ENCODE measurements around the gene JARID2.

The JARID2 gene

DNA sequence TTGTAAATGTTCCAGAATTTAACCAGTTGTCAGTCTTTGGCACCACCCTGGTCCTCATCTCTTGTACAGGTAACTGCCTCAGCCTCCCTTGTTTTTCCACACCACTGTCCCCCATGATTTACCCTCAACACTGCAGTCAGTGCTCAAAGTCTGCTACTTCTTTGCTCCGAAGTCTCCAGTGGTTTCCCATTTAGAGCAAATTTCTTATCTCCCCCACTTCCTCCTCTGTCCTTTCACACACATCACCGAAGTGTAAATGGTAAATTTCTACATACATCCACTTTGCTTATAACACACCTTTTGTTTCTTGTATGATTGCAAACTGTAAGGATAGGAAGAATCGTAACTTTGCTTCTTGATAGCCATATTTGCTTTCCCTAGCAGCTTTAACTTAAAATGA, 115.3 kb downstream of the JARID2 start:
- peaks cover 5% of the 10 kb centered on the region; the same call in 1 of the 2 replicates for H3K36me3 ChIP-seq (ENCODE audit: control insufficient read depth, insufficient read depth, low read length)
- H3K4me3 ChIP-seq (ENCODE audit: low read depth, low read length): no peak overlapping the region
- H3K9me3 ChIP-seq (ENCODE audit: control insufficient read depth, insufficient read depth, low read depth, low read length): no peaks in the 10 kb centered on the region
- peaks cover 92% of the 10 kb centered on the region for H3K4me1 ChIP-seq (ENCODE audit: control insufficient read depth, insufficient read depth, low read length)
- H3K27me3 ChIP-seq (ENCODE audit: control insufficient read depth, insufficient read depth, low read length): no peaks in the 10 kb centered on the region
- H3K27ac ChIP-seq (ENCODE audit: low read depth, low read length): no peak overlapping the region
- no peak overlapping the region for H3K9ac ChIP-seq (ENCODE audit: low read length)

DNA sequence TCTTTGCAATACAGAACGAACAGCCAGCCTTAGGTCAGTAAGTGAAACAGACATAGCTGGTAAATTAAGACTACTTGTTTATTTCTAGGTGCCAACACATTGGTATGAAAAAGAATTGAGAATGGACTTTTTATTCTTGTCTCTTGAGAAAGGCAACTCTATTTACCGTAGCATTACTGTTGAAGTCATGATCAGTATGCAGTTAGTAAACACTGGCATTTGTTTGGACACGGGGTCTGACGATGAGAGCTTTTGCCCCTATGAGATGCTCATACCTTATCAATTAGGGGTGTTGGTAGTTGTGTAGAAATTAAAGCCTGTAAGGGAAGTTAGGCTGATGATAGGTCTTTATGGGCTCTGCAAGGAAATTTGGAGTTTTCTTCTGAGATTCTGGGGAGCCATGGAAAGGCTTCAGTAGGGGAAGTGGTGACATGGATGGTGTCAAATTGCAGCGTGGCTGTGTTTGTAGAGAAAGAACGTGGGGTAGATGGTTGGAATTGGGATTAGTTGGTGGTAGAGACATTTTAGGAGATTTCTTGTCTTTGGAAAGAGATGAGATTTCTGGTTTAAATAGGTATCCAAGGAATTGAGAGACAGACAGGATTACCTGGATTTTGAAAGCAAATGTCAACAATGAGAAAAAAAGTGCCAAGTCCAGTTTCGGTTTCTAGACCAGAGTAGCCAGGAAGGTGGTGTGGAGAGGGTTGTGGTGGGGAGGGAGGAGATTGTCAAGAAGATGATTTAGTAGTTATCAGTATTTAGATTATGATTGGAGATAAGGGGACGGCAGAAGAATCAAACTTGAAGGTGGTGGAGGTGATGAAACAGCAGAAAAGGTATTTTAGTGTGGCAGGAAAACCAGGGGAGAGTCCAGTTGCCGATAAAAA, 116.6 kb downstream of the JARID2 start:
- Histone ChIP-seq H3K4me1 (ENCODE audit: control insufficient read depth, insufficient read depth, low read length) (peaks cover 88% of the 10 kb centered on the region), H3K36me3 (ENCODE audit: control insufficient read depth, insufficient read depth, low read length) (peaks cover 5% of the 10 kb centered on the region; the same call in 1 of the 2 replicates), H3K4me3 (ENCODE audit: low read depth, low read length) (no peak overlapping the region)

DNA sequence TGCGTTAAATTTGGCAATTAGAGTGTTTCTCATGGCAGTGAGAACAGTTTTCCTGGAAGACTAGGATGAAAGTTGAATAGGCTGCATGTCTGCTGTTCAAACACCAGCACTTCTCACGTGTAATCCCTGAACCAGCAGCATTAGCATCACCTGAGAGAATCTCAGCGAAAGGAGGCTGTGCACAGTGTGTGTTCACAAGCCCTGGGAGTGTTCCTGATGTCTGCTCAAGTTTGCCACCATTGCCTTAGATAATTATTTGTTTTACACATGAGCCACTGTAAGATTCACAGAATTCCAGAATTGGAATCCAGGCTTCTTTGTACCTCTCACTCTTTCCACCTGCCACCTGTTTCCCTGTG, 117.3 kb downstream of the JARID2 start:
- Histone ChIP-seq H3K4me1 (ENCODE audit: control insufficient read depth, insufficient read depth, low read length) (peaks cover 85% of the 10 kb centered on the region), H3K36me3 (ENCODE audit: control insufficient read depth, insufficient read depth, low read length) (peaks cover 5% of the 10 kb centered on the region; the same call in 1 of the 2 replicates), H3K9me3 (ENCODE audit: control insufficient read depth, insufficient read depth, low read depth, low read length) (no peaks in the 10 kb centered on the region), H3K9ac (ENCODE audit: low read length) (no peak overlapping the region), H3K4me3 (ENCODE audit: low read depth, low read length) (no peak overlapping the region), H3K27me3 (ENCODE audit: control insufficient read depth, insufficient read depth, low read length) (no peaks in the 10 kb centered on the region), H3K27ac (ENCODE audit: low read depth, low read length) (no peak overlapping the region)

More for the DNA sequence above, 116.6 kb downstream of the JARID2 start:
- Histone ChIP-seq H3K27me3 (ENCODE audit: control insufficient read depth, insufficient read depth, low read length) (no peaks in the 10 kb centered on the region), H3K27ac (ENCODE audit: low read depth, low read length) (no peak overlapping the region), H3K9ac (ENCODE audit: low read length) (no peak overlapping the region), H3K9me3 (ENCODE audit: control insufficient read depth, insufficient read depth, low read depth, low read length) (no peaks in the 10 kb centered on the region)

DNA sequence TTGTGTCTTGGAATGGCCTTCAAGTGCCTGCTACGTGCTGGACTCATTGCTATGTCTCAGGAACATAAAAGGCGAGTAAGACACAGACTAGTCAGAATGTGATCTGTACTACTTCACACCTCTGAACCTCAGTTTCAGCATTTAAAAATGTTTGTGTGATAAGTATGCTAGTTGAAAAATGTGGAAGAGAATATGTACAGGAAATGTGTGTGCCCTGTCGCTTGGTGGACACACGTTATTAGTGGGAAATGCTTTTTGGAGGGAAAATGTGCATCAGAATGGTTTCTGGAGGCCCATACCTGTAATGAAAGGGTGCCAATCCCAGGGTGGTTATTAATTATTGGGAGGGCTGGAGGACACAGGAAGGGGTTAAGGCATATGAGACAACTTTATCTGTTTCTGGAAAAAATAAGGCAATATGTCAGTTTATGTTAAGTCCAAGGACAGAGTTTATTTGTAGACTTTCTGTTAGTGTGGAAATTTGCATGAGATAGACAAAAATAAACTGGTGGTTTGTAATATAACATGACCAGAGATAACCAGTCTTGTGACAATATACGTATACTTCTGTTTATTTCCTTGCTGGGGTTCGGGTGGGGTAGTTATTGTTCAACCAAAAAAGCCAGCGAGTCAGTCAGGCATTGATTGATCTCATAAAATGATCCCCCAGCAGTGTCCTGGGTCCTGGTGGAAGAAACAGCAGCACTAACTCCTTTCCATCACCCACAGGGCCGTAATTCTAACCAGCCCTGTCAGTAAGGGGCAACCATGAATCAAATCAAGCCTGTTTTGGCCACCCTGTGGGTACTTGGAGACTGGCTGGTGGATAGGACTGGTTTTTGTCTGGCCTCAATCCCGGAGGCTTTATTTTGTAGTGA, 117.9 kb downstream of the JARID2 start:
- H3K27ac ChIP-seq (ENCODE audit: low read depth, low read length): no peak overlapping the region
- H3K9me3 ChIP-seq (ENCODE audit: control insufficient read depth, insufficient read depth, low read depth, low read length): no peaks in the 10 kb centered on the region
- peaks cover 8% of the 10 kb centered on the region; the same call in 1 of the 2 replicates for H3K36me3 ChIP-seq (ENCODE audit: control insufficient read depth, insufficient read depth, low read length)
- no peak overlapping the region for H3K4me3 ChIP-seq (ENCODE audit: low read depth, low read length)
- no peaks in the 10 kb centered on the region for H3K27me3 ChIP-seq (ENCODE audit: control insufficient read depth, insufficient read depth, low read length)
- peaks cover 82% of the 10 kb centered on the region for H3K4me1 ChIP-seq (ENCODE audit: control insufficient read depth, insufficient read depth, low read length)
- H3K9ac ChIP-seq (ENCODE audit: low read length): no peak overlapping the region

DNA sequence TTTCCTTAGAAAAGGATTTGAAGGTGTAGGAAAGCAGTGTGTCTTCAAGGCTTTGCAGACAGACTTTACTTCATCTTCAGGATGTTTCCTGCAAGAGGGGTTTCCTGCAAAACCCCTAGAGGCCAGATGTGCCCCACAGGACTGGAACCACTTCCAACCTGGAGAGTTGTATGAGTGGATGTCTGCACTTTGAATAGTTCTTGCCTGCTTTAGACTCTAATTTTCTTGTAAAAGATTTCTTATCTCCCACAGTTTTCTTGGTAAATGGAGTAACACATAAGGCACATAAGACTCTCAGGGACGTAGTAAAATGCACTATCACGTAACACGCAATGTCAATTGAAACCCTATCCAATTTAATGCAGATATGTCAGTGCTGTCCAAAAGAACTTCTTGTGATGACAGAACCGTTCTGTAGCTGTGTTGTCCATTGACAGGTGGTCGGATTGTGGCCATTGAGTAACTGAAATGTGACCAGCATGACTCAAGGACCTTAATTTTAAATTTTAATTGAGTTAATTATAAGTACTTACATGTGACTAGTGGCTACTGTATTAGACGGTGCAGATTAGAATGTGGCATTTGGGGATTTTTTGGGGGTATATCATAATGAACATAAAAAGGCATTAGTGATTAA, 118.7 kb downstream of the JARID2 start:
- peaks cover 11% of the 10 kb centered on the region for H3K36me3 ChIP-seq (ENCODE audit: control insufficient read depth, insufficient read depth, low read length)
- H3K27ac ChIP-seq (ENCODE audit: low read depth, low read length): no peak overlapping the region
- no peak overlapping the region for H3K4me3 ChIP-seq (ENCODE audit: low read depth, low read length)
- no peaks in the 10 kb centered on the region for H3K9me3 ChIP-seq (ENCODE audit: control insufficient read depth, insufficient read depth, low read depth, low read length)
- peaks cover 82% of the 10 kb centered on the region for H3K4me1 ChIP-seq (ENCODE audit: control insufficient read depth, insufficient read depth, low read length)
- H3K9ac ChIP-seq (ENCODE audit: low read length): no peak overlapping the region
- no peaks in the 10 kb centered on the region for H3K27me3 ChIP-seq (ENCODE audit: control insufficient read depth, insufficient read depth, low read length)

DNA sequence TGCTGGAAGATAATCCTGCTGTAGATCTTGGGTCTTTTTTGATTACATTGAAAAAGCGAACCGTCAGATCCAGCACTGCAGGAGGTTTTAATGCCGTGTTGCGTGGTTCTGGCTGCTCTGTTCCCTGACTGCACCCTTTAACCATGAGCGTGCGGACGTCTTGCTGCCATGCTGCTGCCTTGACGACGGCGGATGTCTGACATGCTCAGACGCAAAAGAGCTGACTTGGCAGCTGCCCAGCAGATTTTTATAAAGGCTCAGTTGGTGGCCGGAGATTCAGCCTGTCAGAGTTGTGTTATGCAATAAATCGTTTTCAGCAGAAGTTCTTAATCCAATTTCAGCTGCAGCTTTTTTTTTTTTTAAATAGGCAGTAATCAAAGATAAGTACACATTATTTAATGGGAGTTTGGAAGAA, 119.4 kb downstream of the JARID2 start:
- Histone ChIP-seq H3K27ac (ENCODE audit: low read depth, low read length) (no peak overlapping the region), H3K9ac (ENCODE audit: low read length) (no peak overlapping the region), H3K9me3 (ENCODE audit: control insufficient read depth, insufficient read depth, low read depth, low read length) (no peaks in the 10 kb centered on the region), H3K4me3 (ENCODE audit: low read depth, low read length) (no peak overlapping the region), H3K27me3 (ENCODE audit: control insufficient read depth, insufficient read depth, low read length) (no peaks in the 10 kb centered on the region), H3K36me3 (ENCODE audit: control insufficient read depth, insufficient read depth, low read length) (peaks cover 15% of the 10 kb centered on the region), H3K4me1 (ENCODE audit: control insufficient read depth, insufficient read depth, low read length) (peaks cover 82% of the 10 kb centered on the region)

DNA sequence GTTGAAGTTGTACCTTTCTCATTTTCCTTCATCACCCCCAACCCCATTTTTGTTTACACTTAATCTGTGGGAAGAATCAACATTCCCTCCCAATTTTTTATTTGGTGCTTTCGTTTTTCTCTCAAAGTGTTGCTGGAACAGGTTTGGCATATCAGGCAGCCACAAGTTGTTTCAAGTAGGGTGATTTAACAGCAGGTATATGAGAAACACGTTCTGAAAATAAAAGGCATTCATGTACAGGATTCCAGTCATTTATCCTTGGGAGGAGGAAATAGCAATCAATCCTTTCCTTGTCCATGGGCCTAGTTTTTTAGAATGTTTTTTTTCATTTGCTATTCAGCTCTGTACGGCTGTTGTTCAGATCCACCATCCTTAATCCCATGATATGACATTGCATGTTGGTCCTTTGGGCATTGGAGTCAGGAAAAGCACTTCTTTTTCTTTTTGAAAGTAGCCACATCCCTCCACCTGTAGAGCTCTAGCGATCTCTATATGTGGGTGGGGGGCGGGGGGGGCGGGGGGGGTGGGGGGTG, 120.2 kb downstream of the JARID2 start:
- Histone ChIP-seq H3K4me3 (ENCODE audit: low read depth, low read length) (no peak overlapping the region), H3K9me3 (ENCODE audit: control insufficient read depth, insufficient read depth, low read depth, low read length) (no peaks in the 10 kb centered on the region), H3K27ac (ENCODE audit: low read depth, low read length) (no peak overlapping the region), H3K36me3 (ENCODE audit: control insufficient read depth, insufficient read depth, low read length) (peaks cover 20% of the 10 kb centered on the region), H3K4me1 (ENCODE audit: control insufficient read depth, insufficient read depth, low read length) (peaks cover 85% of the 10 kb centered on the region), H3K27me3 (ENCODE audit: control insufficient read depth, insufficient read depth, low read length) (no peaks in the 10 kb centered on the region), H3K9ac (ENCODE audit: low read length) (no peak overlapping the region)

DNA sequence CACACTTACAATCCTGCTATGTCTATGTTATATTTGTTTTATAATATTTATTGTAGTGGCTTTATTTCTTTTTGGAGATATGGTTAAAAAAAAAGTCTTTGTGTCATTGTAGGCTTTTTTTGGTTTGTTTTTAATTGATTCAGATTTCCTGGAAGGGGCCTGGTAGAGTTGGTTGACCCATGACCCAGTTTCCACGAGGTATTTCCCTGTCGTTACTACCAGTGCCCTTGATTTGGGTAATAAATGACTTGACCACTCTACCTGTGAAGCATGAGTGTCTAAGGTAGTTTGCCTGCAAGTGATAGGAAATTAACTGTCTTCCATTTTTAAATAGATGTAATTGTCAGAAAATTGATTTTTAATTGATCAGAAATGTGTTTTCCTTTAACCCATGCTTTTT, 121.0 kb downstream of the JARID2 start:
- peaks cover 84% of the 10 kb centered on the region for H3K4me1 ChIP-seq (ENCODE audit: control insufficient read depth, insufficient read depth, low read length)
- H3K9ac ChIP-seq (ENCODE audit: low read length): no peak overlapping the region
- H3K9me3 ChIP-seq (ENCODE audit: control insufficient read depth, insufficient read depth, low read depth, low read length): no peaks in the 10 kb centered on the region
- H3K27me3 ChIP-seq (ENCODE audit: control insufficient read depth, insufficient read depth, low read length): no peaks in the 10 kb centered on the region
- peaks cover 18% of the 10 kb centered on the region for H3K36me3 ChIP-seq (ENCODE audit: control insufficient read depth, insufficient read depth, low read length)
- no peak overlapping the region for H3K4me3 ChIP-seq (ENCODE audit: low read depth, low read length)
- no peak overlapping the region for H3K27ac ChIP-seq (ENCODE audit: low read depth, low read length)

DNA sequence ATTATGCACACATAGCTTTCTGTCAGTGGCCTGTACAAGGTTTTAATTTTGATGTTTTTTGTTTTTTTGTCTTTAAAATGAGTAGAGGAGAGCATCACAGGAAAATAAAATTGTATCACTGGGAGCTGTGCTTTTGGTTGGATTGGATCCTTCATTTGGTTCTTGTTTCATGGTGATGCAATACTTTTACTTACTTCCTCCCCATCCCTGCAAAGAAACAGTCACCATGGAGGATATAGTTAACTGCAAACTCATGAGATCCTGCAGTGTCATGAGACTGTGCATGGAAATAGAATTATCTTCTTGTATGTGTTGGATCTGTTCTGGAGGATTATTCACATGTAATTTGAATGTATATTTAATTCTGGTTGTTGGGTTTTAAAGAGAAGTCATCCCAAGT, 122.3 kb downstream of the JARID2 start:
- no peaks in the 10 kb centered on the region for H3K9me3 ChIP-seq (ENCODE audit: control insufficient read depth, insufficient read depth, low read depth, low read length)
- H3K4me1 ChIP-seq (ENCODE audit: control insufficient read depth, insufficient read depth, low read length): peaks cover 75% of the 10 kb centered on the region
- H3K27me3 ChIP-seq (ENCODE audit: control insufficient read depth, insufficient read depth, low read length): no peaks in the 10 kb centered on the region
- H3K36me3 ChIP-seq (ENCODE audit: control insufficient read depth, insufficient read depth, low read length): peaks cover 18% of the 10 kb centered on the region
- no peak overlapping the region for H3K4me3 ChIP-seq (ENCODE audit: low read depth, low read length)
- H3K9ac ChIP-seq (ENCODE audit: low read length): no peak overlapping the region
- H3K27ac ChIP-seq (ENCODE audit: low read depth, low read length): no peak overlapping the region

DNA sequence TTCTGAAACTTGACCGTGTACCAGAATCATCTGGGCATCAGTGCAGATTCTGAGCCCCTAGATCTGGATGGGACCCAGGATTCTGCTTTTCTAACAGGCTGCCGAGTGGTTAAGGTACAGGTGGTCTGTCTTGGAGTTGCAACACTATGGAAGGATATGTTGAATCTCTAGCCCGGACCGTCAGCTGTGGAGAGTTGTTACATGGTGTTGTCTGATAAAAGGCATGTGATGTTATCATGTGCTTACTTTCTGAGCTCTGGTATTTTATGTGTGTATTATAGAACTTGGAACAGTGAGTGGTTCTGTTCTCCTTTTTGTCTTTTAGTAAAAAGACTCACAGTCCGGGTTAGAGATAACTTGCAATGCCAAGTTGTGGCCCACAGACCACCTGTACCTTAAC, 123.0 kb downstream of the JARID2 start:
- Histone ChIP-seq H3K9ac (ENCODE audit: low read length) (no peak overlapping the region), H3K4me1 (ENCODE audit: control insufficient read depth, insufficient read depth, low read length) (peaks cover 68% of the 10 kb centered on the region), H3K9me3 (ENCODE audit: control insufficient read depth, insufficient read depth, low read depth, low read length) (no peaks in the 10 kb centered on the region)

More for the DNA sequence above, 123.0 kb downstream of the JARID2 start:
- Histone ChIP-seq H3K27ac (ENCODE audit: low read depth, low read length) (no peak overlapping the region), H3K36me3 (ENCODE audit: control insufficient read depth, insufficient read depth, low read length) (peaks cover 24% of the 10 kb centered on the region), H3K27me3 (ENCODE audit: control insufficient read depth, insufficient read depth, low read length) (no peaks in the 10 kb centered on the region), H3K4me3 (ENCODE audit: low read depth, low read length) (no peak overlapping the region)

Measured in HUES6 (cell line).